ENCODE data around the gene PPP2R2B. TPM values are rescaled to one million over a fixed set of nuclear protein-coding genes. Genes with fewer than 3 reads are reported as not detected.

PPP2R2B gene
- total RNA-seq, 1 donor from 2014 or later, result 1.2 TPM

- DNase-seq (ENCODE audit: low read depth), result no peak
- Histone ChIP-seq H3K4me3 (ENCODE audit: low read depth, low read length) (no peak overlapping the region), H3K36me3 (ENCODE audit: control insufficient read depth, insufficient read depth, low read length) (no peaks in the 10 kb centered on the region), H3K27me3 (ENCODE audit: control insufficient read depth, insufficient read depth, low read length) (no peaks in the 10 kb centered on the region)
- TF ChIP-seq CTCF (IDR thresholded peaks at IDR 0.05; ENCODE audit: insufficient read depth, low read length, poor library complexity, severe bottlenecking), result no peak
Observed at GRCh38 chr5:146722361-146722779, 156.2 kb downstream of the PPP2R2B start.

DNA sequence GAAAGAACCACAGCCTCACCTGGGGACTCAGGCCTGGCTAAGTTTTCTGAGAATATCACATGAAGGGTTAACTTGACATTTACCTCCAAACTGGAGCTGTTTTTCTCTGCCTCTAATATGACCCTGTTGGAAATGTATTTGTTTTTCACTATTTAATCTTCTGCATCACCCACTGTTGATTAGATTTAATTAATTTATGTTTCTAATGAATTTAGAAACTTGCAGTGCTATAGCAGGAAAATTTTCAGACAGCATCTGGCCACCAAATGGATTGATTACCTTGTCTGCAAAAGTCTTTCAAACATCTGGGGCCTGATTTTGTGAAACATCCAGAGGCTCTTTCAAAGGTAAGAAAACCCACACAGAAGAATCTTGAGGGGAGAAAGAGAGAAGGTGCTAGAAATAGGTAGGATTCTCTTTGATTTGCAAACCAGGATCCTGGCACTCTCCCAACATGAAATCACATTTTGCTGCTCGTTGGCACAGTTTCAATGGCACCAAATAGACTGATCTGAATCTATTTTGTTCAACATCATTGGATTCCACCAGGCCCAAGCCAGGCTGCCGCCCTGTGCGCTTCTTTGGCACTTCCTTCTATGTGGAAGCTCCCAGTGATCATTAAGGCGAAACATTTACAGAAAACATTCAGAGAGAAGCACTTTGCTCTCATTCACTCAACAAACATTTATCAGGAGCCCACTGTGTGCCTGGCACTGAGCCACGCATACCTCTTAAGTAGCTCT, 157.3 kb downstream of the PPP2R2B start:
- Histone ChIP-seq H3K27me3 (ENCODE audit: control insufficient read depth, insufficient read depth, low read length) (no peaks in the 10 kb centered on the region), H3K36me3 (ENCODE audit: control insufficient read depth, insufficient read depth, low read length) (no peaks in the 10 kb centered on the region), H3K4me3 (ENCODE audit: low read depth, low read length) (no peak overlapping the region)
- DNase-seq (ENCODE audit: low read depth), result no peak
- TF ChIP-seq CTCF (IDR thresholded peaks at IDR 0.05; ENCODE audit: insufficient read depth, low read length, poor library complexity, severe bottlenecking), result no peak

- TF ChIP-seq CTCF (IDR thresholded peaks at IDR 0.05; ENCODE audit: insufficient read depth, low read length, poor library complexity, severe bottlenecking), result no peak
- Histone ChIP-seq H3K27me3 (ENCODE audit: control insufficient read depth, insufficient read depth, low read length) (no peaks in the 10 kb centered on the region), H3K4me3 (ENCODE audit: low read depth, low read length) (no peak overlapping the region), H3K36me3 (ENCODE audit: control insufficient read depth, insufficient read depth, low read length) (no peaks in the 10 kb centered on the region)
- no peak for DNase-seq (ENCODE audit: low read depth)
Observed at GRCh38 chr5:146720107-146720506, 158.4 kb downstream of the PPP2R2B start.

GRCh38 chr5:146719179-146719578, 159.4 kb downstream of the PPP2R2B start:
- Histone ChIP-seq H3K4me3 (ENCODE audit: low read depth, low read length) (no peak overlapping the region), H3K36me3 (ENCODE audit: control insufficient read depth, insufficient read depth, low read length) (no peaks in the 10 kb centered on the region), H3K27me3 (ENCODE audit: control insufficient read depth, insufficient read depth, low read length) (no peaks in the 10 kb centered on the region)
- no peak for DNase-seq (ENCODE audit: low read depth)
- TF ChIP-seq CTCF (IDR thresholded peaks at IDR 0.05; ENCODE audit: insufficient read depth, low read length, poor library complexity, severe bottlenecking), result no peak

DNA sequence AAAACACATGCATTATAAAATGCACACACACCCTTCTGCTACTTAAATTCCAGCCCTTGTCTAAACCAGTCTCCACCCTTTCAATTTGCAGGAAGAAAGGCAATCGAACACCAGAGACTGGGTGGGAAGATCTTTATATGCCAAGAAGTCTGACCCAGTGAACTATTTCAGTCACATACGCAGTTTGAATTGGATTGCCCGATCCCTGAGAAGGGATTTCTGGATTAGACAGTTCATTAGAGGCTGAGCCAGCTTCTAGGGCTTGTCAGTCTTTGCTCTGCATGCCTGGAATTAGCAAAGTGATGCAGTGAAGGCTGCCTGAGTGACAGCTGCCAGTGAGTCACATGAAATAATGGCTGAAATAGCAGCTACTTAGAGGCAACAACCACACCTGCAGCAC, 159.9 kb downstream of the PPP2R2B start:
- DNase-seq (ENCODE audit: low read depth), result no peak
- no peaks in the 10 kb centered on the region for H3K27me3 ChIP-seq (ENCODE audit: control insufficient read depth, insufficient read depth, low read length)

More for the DNA sequence above, 159.9 kb downstream of the PPP2R2B start:
- H3K36me3 ChIP-seq (ENCODE audit: control insufficient read depth, insufficient read depth, low read length), result no peaks in the 10 kb centered on the region
- H3K4me3 ChIP-seq (ENCODE audit: low read depth, low read length), result no peak overlapping the region
- no peak for TF ChIP-seq CTCF (IDR thresholded peaks at IDR 0.05; ENCODE audit: insufficient read depth, low read length, poor library complexity, severe bottlenecking)

Measured in kidney epithelial cell (primary cell).